T1000 (cell line): Measurements from ENCODE around the gene UBE4B.
"Not testable (repeated sequence)": the region's sequence is repeated elsewhere in the genome, so short reads cannot be mapped to it uniquely, and the experiment has no call there.

Source experiments
- DNase-seq: peaks from one replicate; lab custom pipeline; 2025; ENCODE audit warnings: mixed read lengths; lab: John Stamatoyannopoulos, UW

Gene UBE4B

DNA sequence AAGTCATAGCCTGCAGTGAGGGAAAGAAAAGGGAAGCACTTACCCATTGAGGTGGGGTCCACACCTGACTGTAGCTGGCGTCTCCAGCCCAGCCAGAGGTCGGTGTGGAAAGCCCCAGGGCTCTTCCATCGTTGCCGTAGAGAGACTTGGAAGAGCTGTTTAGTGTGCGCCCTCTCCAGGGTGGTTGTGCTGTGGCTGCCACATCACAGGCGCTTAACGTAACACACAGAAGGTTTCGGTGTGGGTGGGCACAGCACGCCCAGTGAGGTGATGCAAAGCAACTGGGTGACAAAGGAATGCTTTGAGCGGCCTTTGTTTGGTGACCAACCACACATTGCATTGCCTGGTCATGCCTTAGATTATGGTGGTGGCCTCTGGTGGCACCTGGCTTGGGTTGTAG lies 140.8 kb downstream of the UBE4B start:
- no peak for DNase-seq

DNA sequence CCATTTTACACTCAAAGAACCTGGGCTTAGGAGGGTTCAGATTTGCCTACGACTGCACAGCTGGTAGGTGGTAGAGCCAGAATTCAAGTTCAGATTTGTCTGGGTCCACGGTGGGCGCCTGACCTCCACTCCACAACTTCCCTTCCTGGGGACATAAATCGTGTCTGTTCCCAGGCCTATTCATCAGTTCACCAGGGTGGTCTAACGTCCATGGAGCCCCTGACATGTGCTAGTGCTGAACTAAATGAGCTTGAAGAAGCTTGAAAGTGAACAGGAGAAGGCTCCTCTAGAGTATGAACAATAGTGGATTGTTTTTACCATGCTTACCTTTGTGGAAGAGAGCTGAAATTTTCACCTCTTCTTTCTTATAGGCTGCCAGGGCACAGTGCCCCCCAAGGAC lies 145.1 kb downstream of the UBE4B start:
- DNase-seq, result no peak

DNA sequence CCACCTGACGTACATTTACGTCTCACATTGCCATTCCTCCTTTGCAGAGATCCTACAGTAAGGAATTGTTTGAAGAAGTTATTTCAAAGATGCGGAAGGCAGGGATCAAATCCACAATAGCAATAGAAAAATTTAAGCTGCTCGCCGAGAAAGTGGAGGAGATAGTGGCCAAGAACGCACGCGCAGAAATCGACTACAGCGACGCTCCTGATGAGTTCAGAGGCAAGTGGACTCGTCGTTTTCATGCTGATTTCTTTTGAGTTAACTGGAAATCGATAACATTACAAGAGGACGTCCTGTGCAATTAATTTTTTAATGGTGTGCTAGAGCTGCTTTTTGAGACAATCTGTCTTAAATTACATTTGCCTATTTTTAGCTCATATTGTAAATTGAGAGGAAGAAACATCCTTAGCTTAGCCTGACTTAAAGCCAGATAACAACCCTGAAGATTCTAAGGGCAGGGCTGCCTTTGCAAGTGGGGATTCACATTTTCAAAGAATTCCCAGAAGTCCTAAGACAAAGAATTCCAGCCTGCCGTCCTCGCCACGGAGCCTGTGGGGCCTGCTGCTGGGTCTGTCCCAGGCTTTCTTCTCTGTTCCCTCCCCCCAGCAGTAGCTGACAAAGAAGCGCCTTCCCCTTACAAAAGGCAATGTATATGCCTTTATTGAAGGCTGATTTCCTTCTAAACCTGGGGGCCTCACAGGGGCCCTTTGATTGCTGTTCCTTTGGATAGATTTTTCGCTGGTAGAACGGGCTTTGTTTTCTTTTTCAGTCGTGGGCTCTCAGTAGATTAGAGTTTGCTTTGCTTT lies 146.0 kb downstream of the UBE4B start:
- no peak for DNase-seq

DNA sequence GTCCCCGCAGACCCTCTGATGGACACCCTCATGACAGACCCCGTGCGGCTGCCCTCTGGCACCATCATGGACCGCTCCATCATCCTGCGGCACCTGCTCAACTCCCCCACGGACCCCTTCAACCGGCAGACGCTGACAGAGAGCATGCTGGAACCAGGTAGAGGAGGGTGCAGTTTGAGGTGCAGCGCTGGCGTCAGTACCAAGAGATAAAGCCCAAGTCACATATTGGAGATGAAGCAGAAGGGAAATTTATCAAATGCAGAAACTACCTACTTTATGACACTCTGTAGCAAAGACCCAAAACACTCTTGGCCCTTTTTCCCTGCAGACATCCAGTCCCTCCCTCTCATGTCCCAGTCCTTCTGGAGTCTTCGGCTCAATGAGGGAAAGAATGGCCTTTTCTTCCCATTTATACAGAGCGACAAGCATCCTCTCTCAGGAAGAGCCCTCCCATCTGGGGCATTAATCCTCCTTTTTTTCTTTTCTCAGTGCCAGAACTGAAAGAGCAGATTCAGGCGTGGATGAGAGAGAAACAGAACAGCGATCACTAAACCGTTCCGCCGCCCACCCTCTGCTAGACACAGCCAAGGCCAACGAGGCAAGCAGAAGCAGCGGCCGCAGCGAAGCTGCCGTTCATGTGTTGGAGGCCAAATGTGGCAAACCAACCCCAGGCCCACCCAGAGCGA lies 146.8 kb downstream of the UBE4B start:
- DNase-seq, result no peak

DNA sequence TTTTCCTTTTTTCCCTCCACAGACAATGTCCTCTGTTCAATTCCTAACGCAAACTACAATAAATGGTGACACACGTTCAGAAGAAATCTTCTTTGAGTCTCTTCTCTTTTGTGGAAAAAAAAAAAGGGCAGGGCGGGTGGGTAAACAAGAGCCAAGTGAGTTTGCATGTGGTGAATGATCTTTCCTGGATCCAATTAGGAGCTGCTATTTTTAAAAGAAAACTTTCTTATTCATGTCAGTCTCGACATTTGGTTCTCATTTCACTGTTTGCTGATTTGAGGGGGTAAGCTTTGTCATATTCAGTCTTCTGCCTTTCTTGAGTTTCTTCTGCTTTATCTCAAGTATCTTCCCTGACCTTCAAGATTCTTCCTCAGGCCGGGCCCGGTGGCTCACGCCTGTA lies 148.4 kb downstream of the UBE4B start:
- no peak for DNase-seq

DNA sequence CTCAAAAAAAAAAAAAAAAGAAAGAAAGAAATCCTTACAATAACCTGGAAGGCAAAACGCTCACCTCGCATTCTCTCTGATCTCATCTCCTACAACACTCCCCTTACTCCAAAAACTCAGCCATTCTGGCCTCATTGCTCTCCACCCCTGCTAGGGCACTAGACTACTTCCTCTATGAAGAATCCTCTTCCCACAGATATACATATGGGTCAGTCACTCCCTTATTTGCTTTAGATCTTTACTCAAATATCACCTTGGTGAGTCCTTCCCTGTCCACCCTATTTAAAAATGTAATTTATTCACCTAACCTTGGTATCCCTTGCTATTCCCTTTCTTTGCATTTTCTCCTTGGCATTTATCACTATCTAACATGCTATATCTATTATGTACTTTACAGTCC lies 153.0 kb downstream of the UBE4B start:
- DNase-seq, result no peak

DNA sequence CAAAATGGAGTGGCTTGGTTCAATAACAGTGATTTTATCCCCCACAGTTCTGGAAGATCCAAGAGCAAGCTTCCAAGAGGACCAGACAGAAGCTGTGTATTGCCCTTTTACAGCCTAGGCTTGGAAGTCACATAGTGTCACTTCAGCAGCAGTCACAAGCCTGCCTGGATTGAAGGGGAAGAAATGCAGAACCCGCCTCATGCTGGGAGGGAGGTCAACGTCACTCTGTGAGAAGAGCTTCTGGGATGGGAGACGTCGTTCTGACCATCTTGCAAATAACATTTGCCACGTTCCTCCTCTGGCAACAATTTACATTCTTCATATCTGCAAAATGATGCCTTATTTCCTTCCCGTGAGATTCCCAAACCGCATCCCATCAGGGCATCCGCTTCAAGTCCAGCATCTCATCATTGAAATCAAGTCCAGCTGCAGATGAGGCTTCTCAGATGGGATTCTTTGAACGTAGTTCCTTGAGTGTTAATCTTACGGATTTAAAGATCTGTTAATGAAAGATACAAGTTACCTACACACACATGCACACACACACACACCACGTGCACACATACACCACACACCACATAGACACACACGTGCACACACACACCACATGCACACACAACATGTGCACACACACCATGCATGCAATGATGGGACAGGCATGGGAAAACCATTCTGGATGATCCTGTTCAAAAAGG lies 153.7 kb downstream of the UBE4B start:
- DNase-seq, result no peak

DNA sequence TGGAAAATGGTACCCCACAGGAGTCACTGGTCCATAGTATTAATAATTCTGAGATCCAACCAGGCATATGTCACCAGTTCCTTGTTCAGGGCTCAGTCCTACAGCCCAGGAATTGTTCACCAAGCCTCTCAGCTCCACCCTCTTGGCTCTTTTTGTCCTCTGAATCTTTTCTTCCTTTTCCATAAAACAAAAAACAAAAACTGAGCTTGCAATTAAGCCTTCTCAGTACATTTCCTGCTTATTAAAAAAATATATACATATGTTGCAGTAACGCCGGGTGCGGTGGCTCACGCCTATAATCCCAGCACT lies 154.2 kb downstream of the UBE4B start:
- DNase-seq, result no peak

DNA sequence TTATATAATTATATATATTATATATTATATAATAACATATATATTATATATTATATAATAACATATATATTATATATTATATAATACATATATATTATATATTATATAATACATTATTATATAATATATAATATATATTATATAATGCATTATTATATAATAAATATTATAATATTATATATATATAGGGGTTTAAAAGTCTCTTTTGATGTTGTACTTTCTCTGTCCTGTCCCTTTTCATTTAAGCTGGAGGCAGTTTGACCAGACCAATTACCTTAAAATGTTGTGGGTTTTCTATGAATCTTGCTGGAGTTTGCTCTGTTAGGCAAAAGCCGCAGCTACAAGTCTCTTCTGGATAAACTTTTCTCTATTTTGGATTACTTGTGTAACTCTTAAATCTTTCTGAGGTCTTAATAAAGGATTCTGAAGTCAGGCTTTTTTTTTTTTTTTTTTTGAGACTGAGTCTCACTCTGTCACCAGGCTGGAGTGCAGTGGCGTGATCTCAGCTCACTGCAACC lies 155.4 kb downstream of the UBE4B start:
- no peak for DNase-seq

DNA sequence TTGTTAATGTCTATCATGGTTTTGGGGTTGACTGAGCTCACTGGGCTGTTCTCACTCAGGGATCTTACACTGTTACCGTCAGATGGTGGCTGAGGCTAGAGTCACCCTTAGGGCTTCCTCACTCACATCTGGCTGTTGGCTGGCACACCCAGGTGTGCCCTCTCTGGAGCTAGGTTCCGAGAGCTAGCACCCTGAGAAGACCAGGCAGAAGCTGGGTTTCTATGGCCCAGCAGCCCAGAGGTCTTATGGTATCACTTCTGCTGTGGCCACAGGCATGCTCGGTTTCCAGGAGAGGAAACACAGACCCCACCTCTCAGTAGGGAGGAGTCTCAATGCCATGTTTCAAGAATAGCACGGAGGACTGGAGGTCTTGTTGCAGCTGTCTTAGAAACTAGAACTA lies 156.9 kb downstream of the UBE4B start:
- DNase-seq, result no peak

DNA sequence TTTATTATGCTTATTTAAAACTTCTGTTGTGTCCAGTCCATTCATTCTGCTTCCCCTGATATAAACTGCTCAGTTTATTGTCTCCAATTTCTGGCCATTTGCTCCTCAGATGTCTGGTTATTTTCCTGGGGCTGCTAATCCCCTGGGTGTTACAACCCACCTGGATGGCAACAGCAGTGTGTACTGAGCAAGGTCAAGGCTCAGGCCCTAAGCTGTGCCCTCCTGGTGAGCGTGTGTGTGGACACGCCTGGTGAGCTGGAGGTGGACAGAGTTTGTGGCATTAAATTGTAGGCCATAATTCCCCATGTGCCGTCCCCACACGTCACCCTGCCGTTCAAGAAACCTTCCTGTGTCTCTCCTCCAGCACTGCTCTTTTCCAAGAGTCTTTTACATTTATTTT lies 159.5 kb downstream of the UBE4B start:
- no peak for DNase-seq

DNA sequence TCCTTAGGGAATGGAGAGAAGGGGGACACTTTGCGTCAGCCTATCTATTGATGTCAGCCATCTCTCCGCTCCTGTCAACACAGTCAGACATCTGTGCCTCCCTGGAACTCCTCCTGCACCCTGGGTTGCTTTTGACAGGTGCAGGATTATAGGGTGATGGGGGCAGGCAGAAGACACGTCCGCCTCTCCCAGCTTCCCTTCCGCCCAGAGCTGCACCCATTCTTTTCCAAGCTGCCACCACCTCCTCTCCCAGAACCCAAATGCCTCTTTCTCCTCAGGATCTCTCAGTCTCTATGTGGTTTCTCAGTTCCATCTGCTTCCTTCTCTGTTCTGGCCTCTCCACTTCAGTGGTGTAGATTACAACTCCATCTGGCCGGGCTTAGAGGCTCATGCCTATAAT lies 160.5 kb downstream of the UBE4B start:
- no peak for DNase-seq

DNA sequence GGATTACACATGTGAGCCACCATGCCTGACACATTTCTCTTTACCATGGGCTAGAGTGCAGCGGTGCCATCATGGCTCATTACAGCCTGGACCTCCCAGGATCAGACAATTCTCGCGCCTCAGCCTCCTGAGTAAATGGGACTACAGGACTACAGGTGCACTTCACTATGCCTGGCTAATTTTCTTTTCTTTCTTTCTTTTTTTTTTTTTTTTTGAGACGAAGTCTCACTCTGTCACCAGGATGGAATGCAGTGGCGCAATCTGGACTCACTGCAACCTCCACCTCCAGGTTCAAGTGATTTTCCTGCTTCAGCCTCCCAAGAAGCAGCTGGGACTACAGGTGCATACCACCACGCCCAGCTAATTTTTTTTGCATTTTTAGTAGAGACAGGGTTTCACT lies 162.8 kb downstream of the UBE4B start:
- no peak for DNase-seq

DNA sequence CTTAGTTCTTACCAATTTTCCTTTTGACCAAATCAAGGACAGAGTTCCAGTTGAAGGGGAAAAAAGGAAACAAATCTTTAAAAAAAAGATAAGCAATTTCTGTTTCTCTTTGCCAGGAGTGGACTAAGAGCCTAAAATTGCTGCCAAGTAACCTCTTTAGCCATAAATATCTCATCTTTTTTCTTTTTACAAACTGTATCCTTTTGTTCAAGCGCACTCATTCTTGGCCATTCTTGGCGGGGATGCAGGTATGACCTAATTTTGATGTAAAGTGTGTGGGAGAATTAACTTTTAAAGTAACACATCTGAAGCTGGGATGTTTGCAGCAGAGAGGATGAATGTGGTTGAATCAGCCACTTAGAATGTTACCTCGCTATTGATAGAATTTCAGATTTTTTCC lies 164.2 kb downstream of the UBE4B start:
- DNase-seq, result no peak

DNA sequence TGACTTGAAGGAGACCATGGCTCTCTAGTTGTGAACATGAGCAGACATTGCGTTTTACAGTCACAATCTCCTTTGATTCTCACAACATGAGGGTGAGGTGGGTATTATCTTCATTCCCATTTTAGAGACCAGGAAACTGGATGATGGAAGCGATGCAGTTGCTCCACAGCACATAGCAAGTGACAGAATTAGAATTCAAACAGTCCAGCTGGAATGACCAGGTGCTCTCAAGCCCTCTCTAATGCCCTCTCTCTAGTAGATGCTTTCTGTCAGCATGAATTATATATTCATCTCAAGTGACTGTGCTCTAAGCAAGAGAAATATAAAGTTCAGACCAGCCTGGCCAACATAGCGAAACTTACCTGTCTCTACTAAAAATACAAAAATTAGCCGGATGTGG lies 167.9 kb downstream of the UBE4B start:
- no peak for DNase-seq

DNA sequence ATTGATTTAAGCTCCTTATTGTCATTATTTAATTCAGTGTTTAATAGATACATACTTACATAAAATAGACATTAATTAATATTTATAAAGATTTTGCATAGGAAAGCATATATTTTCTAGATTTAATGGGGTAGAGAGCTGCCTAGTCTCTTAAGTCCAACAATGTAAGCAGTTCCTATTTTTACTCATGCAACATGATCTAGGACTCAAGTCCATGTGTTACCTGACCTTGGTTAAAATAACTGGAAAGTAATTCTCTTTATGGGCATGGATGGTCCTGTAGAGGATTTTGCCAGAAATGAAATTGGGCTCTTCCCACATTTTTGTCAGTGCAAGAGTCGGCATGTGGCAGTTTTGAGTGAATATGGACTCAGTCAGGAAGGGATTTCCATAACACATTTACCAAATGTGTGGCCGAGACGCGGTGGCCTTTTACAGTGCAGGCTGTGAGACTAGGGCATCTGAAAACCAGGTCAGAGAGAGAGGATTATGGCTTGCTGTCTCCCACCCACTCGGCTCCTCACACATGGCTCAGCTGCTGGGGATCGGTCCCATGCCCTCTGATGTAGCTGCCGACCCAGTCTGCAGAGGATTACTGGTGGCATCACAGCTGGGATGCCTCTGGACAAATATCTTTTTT lies 171.4 kb downstream of the UBE4B start:
- DNase-seq, result no peak

DNA sequence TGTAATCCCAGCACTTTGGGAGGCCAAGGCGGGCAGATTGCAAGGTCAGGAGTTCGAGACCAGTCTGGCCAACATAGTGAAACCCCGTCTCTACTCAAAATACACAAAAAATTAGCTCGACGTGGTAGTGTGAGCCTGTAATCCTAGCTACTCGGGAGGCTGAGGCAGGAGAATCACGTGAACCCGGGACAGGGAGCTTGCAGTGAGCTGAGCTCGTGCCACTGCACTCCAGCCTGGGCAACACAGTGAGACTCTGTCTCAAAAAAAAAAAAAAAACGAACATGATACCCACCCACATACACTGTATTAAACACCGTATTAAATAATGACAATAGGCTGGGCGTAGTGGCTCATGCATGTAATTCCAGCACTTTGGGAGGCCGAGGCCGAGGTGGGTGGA lies 172.4 kb downstream of the UBE4B start:
- DNase-seq, result not testable (repeated sequence)

DNA sequence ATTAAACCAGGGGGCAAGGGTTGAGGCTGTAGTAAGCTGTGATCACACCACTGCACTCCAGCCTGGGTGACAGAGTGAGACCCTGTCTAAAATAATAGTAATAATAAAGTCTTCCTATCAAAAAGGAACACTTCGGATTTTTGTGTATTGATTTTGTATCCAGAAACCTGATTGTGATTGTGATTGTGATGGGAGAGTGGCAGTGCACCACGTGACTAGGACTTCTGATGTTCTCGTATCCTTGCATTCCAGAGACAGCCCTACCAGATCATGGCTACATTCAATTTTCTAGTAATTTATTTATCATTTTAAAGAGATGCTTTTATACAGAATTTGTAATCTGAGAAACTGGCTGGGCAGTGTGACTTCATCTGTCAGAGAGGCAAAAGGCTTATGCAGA lies 175.1 kb downstream of the UBE4B start:
- DNase-seq, result no peak

DNA sequence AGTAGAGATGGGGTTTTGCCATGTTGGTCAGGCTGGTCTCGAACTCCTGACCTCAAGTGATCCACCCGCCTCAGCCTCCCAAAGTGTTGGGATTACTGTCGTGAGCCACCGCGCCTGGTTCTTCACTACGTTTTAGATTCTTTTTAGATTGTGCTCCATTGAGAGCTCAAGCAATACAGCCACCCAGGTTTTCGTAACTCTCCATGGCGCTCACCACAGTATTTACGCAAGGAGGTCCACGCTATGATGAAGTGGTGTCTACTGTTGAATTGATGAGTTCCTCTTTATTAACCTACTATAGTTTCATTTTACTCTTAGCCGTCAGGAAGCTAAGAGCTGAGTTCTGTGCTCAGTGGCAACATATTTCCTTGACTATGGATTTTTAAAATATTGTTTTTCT lies 175.8 kb downstream of the UBE4B start:
- no peak for DNase-seq

DNA sequence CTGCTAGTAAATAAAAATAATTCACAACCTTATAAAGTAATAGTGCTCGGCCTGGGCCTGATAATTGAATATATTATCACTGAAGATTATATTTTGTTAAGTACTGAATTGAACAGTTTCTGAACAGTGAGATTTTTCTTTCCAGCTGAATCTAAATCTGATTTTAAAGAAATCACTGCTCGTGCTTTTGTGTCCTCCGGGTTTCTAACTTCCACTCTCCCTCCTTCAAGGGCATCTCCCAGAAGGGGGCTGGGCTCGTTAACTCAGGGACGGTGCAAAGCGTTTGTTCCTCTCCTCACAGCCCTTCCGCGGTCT lies 176.8 kb downstream of the UBE4B start:
- DNase-seq, result no peak

DNA sequence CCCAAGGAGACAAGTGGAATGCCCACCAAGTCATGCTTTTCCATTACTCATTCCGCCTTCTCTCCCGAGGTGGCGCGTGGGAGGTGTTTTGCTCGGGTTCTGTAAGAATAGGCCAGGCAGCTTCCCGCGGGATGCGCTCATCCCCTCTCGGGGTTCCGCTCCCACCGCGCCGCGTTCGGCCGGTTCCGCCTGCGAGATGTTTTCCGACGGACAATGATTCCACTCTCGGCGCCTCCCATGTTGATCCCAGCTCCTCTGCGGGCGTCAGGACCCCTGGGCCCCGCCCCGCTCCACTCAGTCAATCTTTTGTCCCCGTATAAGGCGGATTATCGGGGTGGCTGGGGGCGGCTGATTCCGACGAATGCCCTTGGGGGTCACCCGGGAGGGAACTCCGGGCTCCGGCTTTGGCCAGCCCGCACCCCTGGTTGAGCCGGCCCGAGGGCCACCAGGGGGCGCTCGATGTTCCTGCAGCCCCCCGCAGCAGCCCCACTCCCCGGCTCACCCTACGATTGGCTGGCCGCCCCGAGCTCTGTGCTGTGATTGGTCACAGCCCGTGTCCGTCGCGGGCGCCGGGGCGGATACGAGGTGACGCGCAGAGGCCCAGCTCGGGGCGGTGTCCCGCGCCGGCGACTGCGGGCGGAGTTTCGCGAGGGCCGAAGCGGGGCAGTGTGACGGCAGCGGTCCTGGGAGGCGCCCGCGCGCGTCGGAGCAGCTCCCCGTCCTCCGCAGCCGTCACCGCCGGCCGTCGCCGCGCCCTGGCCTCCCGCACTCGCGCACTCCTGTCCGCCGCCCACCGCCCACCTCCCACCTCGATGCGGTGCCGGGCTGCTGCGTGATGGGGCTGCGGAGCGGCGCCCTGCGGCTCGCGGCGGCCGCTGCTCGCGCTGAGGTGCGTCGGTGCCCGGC lies 177.4 kb downstream of the UBE4B start, which contains the start of gene KIF1B:
TSS of gene KIF1B (plus strand) at position 666 of the 906 bp plus-strand sequence. CDS start 21,759 bp downstream, outside the sequence.
- peak; percentile 98 for DNase-seq
